Measurements from ENCODE around the gene AUTS2. TPM values are rescaled to one million over a fixed set of nuclear protein-coding genes. Genes with fewer than 3 reads are reported as not detected.

Gene AUTS2
- total and polyA plus RNA-seq, 2 experiments from 2014 or later: 3.0 to 4.4 TPM

GRCh38 chr7:70838292-70838907, 1240.1 kb downstream of the AUTS2 start:
- Histone ChIP-seq H3F3A (ENCODE audit: insufficient read depth) (no peaks in the 10 kb centered on the region), H3K9ac (no peak overlapping the region), H3K36me3 (ENCODE audit: low read depth) (no peaks in the 10 kb centered on the region), H3K9me2 (ENCODE audit: insufficient read depth) (no peaks in the 10 kb centered on the region), H3K79me2 (ENCODE audit: insufficient read depth) (no peaks in the 10 kb centered on the region), H3K4me2 (ENCODE audit: unreplicated experiment) (no peak overlapping the region), H3K9me3 (ENCODE audit: low read depth) (no peaks in the 10 kb centered on the region), H4K20me1 (ENCODE audit: insufficient read depth) (no peaks in the 10 kb centered on the region), H3K4me3 (no peak overlapping the region), H2AFZ (no peak overlapping the region), H3K4me1 (ENCODE audit: insufficient read depth) (peaks cover 4% of the 10 kb centered on the region), H3K27me3 (replicated peaks; ENCODE audit: insufficient read depth) (no peaks in the 10 kb centered on the region), H3K27ac (no peak overlapping the region)
- 53 to 58% methylated on average over 15 of the region's 15 CpGs for WGBS, 2 experiments (ENCODE audit: low coverage in 1 of 2, low lambda C conversion rate in 2 of 2, missing lambda C conversion rate in 2 of 2)
- in situ Hi-C loops (cut with MboI): no loop called here
- DNase-seq: no peak
- TF ChIP-seq EZH2phosphoT487 (IDR thresholded peaks at IDR 0.05; ENCODE audit: insufficient read depth, low read depth) (no peak), EZH2 (IDR thresholded peaks at IDR 0.05; ENCODE audit: insufficient read depth, poor library complexity, severe bottlenecking) (no peak)

Small RNAs within 50 kb of the gene (small RNA-seq; reads per million reads assigned to genes)
- gene AC073873.1 (ENCODE audit: low read depth, low replicate concordance): not detected

Data from GM23248 (cell line).